HepG2 (cell line): ENCODE measurements around the gene RPS6KC1. TPM values are rescaled to one million over a fixed set of nuclear protein-coding genes. Genes with fewer than 3 reads are reported as not detected.

Source experiments
- ATF3 ChIP-seq: sonication (generic); formaldehyde crosslinking; IDR thresholded peaks from 2 replicates; pipeline ENCODE4 v1.4.0; 2020; ENCODE audit warnings: missing genetic modification reagents
- ELF3 ChIP-seq: IDR thresholded peaks from 2 replicates; pipeline ENCODE4 v1.6.1; 2016; ENCODE audit warnings: missing genetic modification reagents, missing compliant biosample characterization
- HDAC1 ChIP-seq: sonication (generic); formaldehyde crosslinking; IDR thresholded peaks from 2 replicates; pipeline ENCODE4 v1.5.1; 2020; ENCODE audit warnings: mild to moderate bottlenecking, missing genetic modification reagents
- HES4 ChIP-seq: sonication (generic); formaldehyde crosslinking; IDR thresholded peaks from 2 replicates; pipeline ENCODE4 v1.9.0; 2021; ENCODE audit warnings: mild to moderate bottlenecking, missing genetic modification reagents, borderline replicate concordance
- KDM3A ChIP-seq: IDR thresholded peaks from 2 replicates; pipeline ENCODE4 v1.6.1; 2018; ENCODE audit warnings: low read depth, missing compliant biosample characterization
- MEIS2 ChIP-seq: sonication (generic); formaldehyde crosslinking; IDR thresholded peaks from 2 replicates; pipeline ENCODE4 v1.9.0; 2021; ENCODE audit warnings: mild to moderate bottlenecking, missing genetic modification reagents
- MLX ChIP-seq: IDR thresholded peaks from 2 replicates; pipeline ENCODE4 v1.6.1; 2016
- MTA3 ChIP-seq: sonication (generic); formaldehyde crosslinking; IDR thresholded peaks from 2 replicates; pipeline ENCODE4 v1.4.0; 2020; ENCODE audit warnings: missing genetic modification reagents
- NCOA5 ChIP-seq: sonication (generic); formaldehyde crosslinking; IDR thresholded peaks from 2 replicates; pipeline ENCODE4 v1.4.0; 2020; ENCODE audit warnings: missing genetic modification reagents
- RNF219 ChIP-seq: sonication (generic); formaldehyde crosslinking; IDR thresholded peaks from 2 replicates; pipeline ENCODE4 v1.5.0; 2020; ENCODE audit warnings: mild to moderate bottlenecking, missing genetic modification reagents
- SP1 ChIP-seq, 2 experiments: fragments of 450-650 bp in 1 of 2; sonication (generic) in 1 of 2; formaldehyde crosslinking in 1 of 2; IDR thresholded peaks; 2 replicates each; pipeline versions ENCODE4 v1.4.0 to v1.6.1; 2016 to 2020; ENCODE audit warnings: missing genetic modification reagents in 1 of 2
- USF2 ChIP-seq, 2 experiments: sonication (generic) in 1 of 2; formaldehyde crosslinking in 1 of 2; IDR thresholded peaks; 2 replicates each; pipeline versions ENCODE4 v1.5.1 to v1.6.1; 2011 to 2020; ENCODE audit warnings: borderline replicate concordance in 1 of 2, low read depth in 1 of 2, low read length in 1 of 2, mild to moderate bottlenecking in 1 of 2, missing genetic modification reagents in 1 of 2, moderate library complexity in 1 of 2
- ZBTB42 ChIP-seq: sonication (generic); formaldehyde crosslinking; IDR thresholded peaks from 2 replicates; pipeline ENCODE4 v1.5.0; 2020; ENCODE audit warnings: mild to moderate bottlenecking, missing genetic modification reagents
- ZKSCAN5 ChIP-seq: sonication (generic); formaldehyde crosslinking; IDR thresholded peaks from 2 replicates; pipeline ENCODE4 v1.5.1; 2020; ENCODE audit warnings: mild to moderate bottlenecking, missing genetic modification reagents
- ZKSCAN8 ChIP-seq: IDR thresholded peaks from 2 replicates; pipeline ENCODE4 v1.6.1; 2016; ENCODE audit warnings: borderline replicate concordance, missing genetic modification reagents, missing compliant biosample characterization
- ZNF329 ChIP-seq: sonication (generic); formaldehyde crosslinking; IDR thresholded peaks from 2 replicates; pipeline ENCODE4 v1.9.0; 2021; ENCODE audit warnings: low read depth, mild to moderate bottlenecking, missing genetic modification reagents
- ZNF343 ChIP-seq: sonication (generic); formaldehyde crosslinking; IDR thresholded peaks from 2 replicates; pipeline ENCODE4 v1.4.0; 2020; ENCODE audit warnings: mild to moderate bottlenecking, missing genetic modification reagents
- ZNF776 ChIP-seq: sonication (generic); formaldehyde crosslinking; IDR thresholded peaks from 2 replicates; pipeline ENCODE4 v1.4.0; 2020; ENCODE audit warnings: mild to moderate bottlenecking, missing genetic modification reagents
- polyA plus RNA-seq, 8 experiments: library from polyadenylated mRNA; depleted of rRNA in 3 of 8; stranded (reverse) in 7 of 8; unstranded in 1 of 8; fragments of >200 nt; fragmentation: Illumina TruSeq in 4 of 8; extraction: Trizol in 4 of 8; gene quantifications; 2 replicates each; pipeline versions ENCODE4 v1.2.1 to v1.2.3, GENCODE V29; 2011 to 2016; ENCODE audit warnings: low read depth in 4 of 8, missing spikeins in 1 of 8, mixed read lengths in 1 of 8; ENCODE audit not compliant: insufficient read depth in 1 of 8
- total RNA-seq, 5 experiments: library from RNA; depleted of rRNA; stranded (reverse); fragments of >200 nt; fragmentation: Illumina TruSeq; extraction: Trizol; gene quantifications; 2 replicates each; pipeline ENCODE4 v1.2.3, GENCODE V29; 2016; ENCODE audit warnings: low read depth in 1 of 5
- TF ChIP-seq, protein P1 (sequence below): sonication (generic); formaldehyde crosslinking; IDR thresholded peaks from 2 replicates; pipeline ENCODE4 v1.5.0; 2020; ENCODE audit warnings: mild to moderate bottlenecking, missing genetic modification reagents
- TF ChIP-seq, protein P2 (sequence below): IDR thresholded peaks from 2 replicates; pipeline ENCODE4 v1.6.1; 2016; ENCODE audit warnings: mild to moderate bottlenecking
- TF ChIP-seq, protein P3 (sequence below): IDR thresholded peaks from 2 replicates; pipeline ENCODE4 v1.6.1; 2016; ENCODE audit warnings: missing biosample characterization, missing genetic modification reagents, low read depth

Gene RPS6KC1
- total and polyA plus RNA-seq, 2 of the 13 experiments (the other 11 are each of a cell fraction or from before 2014, with no cell fraction given) = 11.0 to 25.2 TPM

- TF ChIP-seq ATF3 (CRISPR knock-in tag) = no peak
- no peak for TF ChIP-seq ZNF329
- TF ChIP-seq SP1 (IDR thresholded peaks at IDR 0.05) = no peak
- no peak for TF ChIP-seq SP1 (CRISPR knock-in tag; IDR thresholded peaks at IDR 0.05)
- no peak for TF ChIP-seq ZKSCAN5
- TF ChIP-seq, protein P1, sequence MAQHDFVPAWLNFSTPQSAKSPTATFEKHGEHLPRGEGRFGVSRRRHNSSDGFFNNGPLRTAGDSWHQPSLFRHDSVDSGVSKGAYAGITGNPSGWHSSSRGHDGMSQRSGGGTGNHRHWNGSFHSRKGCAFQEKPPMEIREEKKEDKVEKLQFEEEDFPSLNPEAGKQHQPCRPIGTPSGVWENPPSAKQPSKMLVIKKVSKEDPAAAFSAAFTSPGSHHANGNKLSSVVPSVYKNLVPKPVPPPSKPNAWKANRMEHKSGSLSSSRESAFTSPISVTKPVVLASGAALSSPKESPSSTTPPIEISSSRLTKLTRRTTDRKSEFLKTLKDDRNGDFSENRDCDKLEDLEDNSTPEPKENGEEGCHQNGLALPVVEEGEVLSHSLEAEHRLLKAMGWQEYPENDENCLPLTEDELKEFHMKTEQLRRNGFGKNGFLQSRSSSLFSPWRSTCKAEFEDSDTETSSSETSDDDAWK = no peak
- TF ChIP-seq ELF3 (CRISPR knock-in tag) = peak; percentile 51
- no peak for TF ChIP-seq NCOA5 (CRISPR knock-in tag)
- no peak for TF ChIP-seq RNF219 (CRISPR knock-in tag)
- TF ChIP-seq ZNF343 (CRISPR knock-in tag) = no peak
- TF ChIP-seq, protein P2, sequence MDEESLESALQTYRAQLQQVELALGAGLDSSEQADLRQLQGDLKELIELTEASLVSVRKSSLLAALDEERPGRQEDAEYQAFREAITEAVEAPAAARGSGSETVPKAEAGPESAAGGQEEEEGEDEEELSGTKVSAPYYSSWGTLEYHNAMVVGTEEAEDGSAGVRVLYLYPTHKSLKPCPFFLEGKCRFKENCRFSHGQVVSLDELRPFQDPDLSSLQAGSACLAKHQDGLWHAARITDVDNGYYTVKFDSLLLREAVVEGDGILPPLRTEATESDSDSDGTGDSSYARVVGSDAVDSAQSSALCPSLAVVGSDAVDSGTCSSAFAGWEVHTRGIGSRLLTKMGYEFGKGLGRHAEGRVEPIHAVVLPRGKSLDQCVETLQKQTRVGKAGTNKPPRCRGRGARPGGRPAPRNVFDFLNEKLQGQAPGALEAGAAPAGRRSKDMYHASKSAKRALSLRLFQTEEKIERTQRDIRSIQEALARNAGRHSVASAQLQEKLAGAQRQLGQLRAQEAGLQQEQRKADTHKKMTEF = peak; percentile 52; the same call in 1 of the 2 replicates
- 0 out of 2 replicates have a peak, but pooled peaks have one; percentile 28 for TF ChIP-seq KDM3A (CRISPR knock-in tag)
- TF ChIP-seq MEIS2 = no peak
- TF ChIP-seq HDAC1 = no peak
- TF ChIP-seq MTA3 (CRISPR knock-in tag) = no peak
- TF ChIP-seq MLX (CRISPR knock-in tag) = 0 out of 2 replicates have a peak, but pooled peaks have one; percentile 19
- TF ChIP-seq, protein P3, sequence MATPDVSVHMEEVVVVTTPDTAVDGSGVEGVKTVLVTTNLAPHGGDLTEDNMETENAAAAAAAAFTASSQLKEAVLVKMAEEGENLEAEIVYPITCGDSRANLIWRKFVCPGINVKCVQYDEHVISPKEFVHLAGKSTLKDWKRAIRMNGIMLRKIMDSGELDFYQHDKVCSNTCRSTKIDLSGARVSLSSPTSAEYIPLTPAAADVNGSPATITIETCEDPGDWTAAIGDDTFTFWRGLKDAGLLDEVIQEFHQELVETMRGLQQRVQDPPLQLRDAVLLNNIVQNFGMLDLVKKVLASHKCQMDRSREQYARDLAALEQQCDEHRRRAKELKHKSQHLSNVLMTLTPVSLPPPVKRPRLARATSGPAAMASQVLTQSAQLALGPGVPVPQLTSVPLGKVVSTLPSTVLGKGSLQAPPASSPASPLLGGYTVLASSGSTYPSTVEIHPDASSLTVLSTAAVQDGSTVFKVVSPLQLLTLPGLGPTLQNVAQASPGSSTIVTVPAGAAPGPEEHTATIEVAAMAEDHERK (CRISPR knock-in tag) = no peak
- TF ChIP-seq ZNF776 (CRISPR knock-in tag) = no peak
- TF ChIP-seq HES4 (CRISPR knock-in tag) = no peak
- TF ChIP-seq ZKSCAN8 = peak; percentile 26; the same call in 1 of the 2 replicates
- no peak for TF ChIP-seq ZBTB42
- no peak for TF ChIP-seq USF2 (IDR thresholded peaks at IDR 0.05; ENCODE audit: low read depth, low read length)
- no peak for TF ChIP-seq USF2 (CRISPR knock-in tag; IDR thresholded peaks at IDR 0.05; ENCODE audit: borderline replicate concordance)
Observed at GRCh38 chr1:213279410-213279809, 228.4 kb downstream of the RPS6KC1 start (continued).
